HS-27A (cell line): ENCODE measurements around the gene TUT1.
"Not testable (repeated sequence)": the region's sequence is repeated elsewhere in the genome, so short reads cannot be mapped to it uniquely, and the experiment has no call there.

ENCODE experiments used
- DNase-seq: peaks from one replicate; pipeline ENCODE4 v3.0.0-alpha.2; 2012; ENCODE audit warnings: low read depth, missing footprints

TUT1 gene, protein sequence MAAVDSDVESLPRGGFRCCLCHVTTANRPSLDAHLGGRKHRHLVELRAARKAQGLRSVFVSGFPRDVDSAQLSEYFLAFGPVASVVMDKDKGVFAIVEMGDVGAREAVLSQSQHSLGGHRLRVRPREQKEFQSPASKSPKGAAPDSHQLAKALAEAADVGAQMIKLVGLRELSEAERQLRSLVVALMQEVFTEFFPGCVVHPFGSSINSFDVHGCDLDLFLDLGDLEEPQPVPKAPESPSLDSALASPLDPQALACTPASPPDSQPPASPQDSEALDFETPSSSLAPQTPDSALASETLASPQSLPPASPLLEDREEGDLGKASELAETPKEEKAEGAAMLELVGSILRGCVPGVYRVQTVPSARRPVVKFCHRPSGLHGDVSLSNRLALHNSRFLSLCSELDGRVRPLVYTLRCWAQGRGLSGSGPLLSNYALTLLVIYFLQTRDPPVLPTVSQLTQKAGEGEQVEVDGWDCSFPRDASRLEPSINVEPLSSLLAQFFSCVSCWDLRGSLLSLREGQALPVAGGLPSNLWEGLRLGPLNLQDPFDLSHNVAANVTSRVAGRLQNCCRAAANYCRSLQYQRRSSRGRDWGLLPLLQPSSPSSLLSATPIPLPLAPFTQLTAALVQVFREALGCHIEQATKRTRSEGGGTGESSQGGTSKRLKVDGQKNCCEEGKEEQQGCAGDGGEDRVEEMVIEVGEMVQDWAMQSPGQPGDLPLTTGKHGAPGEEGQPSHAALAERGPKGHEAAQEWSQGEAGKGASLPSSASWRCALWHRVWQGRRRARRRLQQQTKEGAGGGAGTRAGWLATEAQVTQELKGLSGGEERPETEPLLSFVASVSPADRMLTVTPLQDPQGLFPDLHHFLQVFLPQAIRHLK

DNA sequence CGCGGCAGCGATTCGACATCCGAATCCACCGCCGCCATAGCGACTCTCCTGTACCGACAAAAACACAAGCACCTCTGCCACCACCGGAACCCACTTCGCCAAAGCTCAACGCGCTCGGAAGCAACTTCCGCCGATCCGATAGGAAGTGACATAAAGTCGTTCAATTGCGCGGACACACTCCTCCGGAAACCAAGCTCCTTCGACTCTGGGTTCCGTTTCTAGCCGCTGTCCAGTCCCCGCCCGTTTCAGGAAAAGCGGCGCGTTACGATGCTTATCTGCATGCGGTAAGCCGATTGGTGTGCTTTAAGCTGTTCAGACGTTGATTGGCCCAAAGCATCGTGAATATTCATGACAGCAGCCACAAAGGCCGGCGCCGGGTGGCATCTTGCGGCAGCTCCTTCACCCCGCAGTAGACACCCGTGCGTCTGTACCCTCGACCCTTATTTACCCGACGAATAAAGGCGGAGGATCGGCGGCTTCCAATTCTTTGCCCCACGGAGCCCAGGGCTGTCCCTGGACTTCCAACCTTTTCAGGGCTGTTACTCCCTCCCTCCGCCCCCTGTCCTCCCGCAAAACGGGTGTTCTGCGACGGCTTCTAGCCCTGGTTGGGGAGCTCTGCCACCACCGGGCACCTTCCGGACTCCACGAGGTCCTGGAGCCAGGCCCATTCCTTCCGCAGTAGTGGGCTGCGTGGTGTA lies at the start of gene TUT1:
Gene TUT1 (minus strand): TSS at position 76 of the 698 bp plus-strand sequence. CDS start 38 bp downstream, at position 38.
- DNase-seq, result peak; percentile 99

- no peak for DNase-seq
Observed at GRCh38 chr11:62632492-62632891, 41.2 kb upstream of the TUT1 start.

GRCh38 chr11:62627713-62628112 lies 36.4 kb upstream of the TUT1 start:
- no peak for DNase-seq

DNA sequence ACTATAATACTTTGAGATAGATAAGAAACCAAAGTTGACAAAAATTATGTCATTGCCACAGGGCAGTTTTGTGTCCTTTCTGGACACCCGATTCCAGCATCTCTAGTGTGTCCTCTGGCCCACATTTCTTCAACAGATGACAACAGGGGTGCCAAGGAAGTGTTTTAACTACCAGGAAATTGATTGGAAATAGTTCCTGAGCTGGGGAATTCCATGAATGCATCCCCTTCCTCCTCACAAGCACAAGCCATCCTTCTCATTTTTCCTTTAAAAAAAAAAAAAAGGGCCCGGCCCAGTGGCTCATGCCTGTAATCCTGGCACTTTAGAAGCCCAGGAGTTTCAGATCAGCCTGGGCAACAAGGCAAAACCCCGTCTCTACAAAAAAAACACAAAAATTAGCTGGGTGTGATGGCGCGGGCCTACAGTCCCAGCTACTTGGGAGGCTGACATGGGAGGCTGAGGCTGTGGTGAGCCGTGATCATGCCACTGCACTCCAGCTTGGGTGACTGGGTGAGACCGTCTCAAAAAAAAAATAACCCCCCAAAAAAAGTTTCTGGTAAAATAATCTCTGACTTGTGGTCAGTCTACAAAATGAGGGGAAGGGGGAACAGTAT lies 31.3 kb upstream of the TUT1 start:
- DNase-seq, result no peak

DNA sequence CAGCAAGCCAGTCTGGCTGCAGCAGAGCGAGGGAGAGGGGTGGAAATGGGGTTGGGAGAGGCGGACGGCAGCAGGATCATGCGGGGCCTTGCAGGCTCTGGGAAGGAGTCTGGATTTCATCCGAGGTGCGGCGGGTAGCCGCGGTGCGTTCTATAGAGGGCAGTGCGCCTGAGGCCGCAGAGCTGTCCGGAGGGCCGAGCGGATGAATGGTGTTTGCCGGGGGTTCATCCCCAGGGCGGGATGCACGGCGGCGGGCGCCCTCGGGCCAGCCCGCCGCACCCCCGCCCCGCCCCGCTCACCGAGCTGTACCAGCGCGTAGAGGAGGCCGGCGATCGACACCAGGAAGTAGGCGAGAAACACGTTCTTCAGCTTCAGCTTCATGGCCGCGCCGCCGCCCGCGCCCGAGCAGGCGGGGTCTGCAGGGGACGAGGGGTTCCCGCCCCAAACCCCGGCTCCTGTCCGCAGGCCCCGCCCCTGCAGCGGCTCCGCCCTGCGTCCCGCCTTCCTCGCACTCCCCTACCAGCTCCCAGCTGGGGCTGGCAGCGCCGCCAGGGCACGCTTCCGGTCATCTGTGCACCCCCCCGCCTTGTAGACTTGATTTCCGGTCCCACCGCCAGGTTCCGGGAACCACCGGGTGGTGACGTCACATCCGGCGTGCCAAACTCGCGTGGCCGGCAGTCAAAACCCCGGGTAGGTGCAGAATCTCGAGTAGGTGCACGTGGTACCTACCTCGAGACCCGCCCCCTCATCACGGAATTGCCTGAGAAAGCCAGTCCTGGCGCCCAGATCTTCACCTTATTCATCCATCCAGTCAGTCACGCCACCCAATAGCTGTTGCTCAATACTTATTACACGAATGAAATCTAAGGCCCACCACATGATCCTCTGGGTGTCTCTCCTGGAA lies 30.5 kb upstream of the TUT1 start, which contains the start of gene B3GAT3:
Gene B3GAT3 (minus strand): TSS at position 420 of the 904 bp plus-strand sequence. CDS start 39 bp downstream, at position 381.
- peak; percentile 99 for DNase-seq

DNA sequence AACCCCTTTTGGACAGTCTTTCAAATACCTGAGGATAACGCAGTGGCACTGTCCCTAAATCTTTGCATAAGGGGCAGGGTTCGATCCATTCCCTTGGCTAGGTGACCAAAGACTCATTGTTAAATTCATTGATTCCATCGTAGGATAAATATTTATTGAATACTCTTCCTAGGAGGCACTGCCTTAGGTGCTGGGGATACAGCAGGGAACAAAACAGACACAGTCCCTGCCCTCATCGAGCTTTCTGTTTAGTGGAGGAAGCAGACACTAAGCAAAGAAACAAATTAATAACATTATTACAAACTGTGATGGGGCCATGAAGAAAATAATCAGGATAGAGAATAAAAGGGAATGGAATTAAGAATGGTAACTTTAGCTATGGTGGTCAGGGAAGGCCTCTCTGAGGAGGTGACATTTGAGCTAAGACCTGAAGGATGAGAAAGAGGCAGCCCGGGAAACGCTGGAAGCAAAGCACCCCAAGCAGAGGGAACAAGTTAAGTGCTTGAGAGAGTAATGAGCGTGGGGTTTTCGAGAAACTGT lies 29.8 kb upstream of the TUT1 start:
- DNase-seq, result no peak

DNA sequence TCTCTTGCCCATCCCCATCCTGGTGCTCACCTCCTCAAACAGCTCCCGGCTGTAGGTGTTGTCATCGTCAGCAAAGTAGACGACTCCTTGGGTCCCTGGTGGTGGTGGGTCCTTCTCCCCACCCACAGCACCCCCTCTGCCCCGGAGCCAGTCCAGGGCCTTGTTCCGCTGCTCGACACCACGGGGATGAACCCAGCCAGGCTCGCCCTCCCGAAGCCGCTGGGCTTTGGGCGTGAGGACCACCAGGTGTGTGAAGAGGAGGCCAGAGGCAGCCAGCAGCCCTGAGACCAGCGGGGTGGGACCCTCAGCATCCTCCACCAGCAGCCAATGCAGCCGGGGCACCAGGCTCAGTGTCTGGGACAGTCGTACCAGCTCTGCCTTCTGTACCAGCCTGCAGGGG lies 25.6 kb upstream of the TUT1 start:
- DNase-seq, result not testable (repeated sequence)

- no peak for DNase-seq
Observed at GRCh38 chr11:62615521-62615920, 24.2 kb upstream of the TUT1 start.

DNA sequence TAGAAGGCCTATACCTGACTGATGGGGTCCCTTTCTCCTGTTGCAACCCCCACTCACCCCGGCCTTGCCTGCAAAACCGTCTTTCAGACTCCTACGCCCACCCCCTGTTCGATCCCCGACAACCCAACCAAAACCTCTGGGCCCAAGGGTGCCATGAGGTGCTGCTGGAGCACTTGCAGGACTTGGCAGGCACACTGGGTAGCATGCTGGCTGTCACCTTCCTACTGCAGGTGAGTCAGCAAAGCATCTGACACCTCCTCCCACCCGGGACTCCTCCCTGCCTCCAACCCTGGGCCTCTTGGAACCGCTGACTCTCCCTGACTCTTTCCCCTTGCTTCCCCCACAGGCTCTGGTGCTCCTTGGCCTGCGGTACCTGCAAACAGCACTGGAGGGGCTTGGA lies 23.0 kb upstream of the TUT1 start:
- DNase-seq, result no peak

DNA sequence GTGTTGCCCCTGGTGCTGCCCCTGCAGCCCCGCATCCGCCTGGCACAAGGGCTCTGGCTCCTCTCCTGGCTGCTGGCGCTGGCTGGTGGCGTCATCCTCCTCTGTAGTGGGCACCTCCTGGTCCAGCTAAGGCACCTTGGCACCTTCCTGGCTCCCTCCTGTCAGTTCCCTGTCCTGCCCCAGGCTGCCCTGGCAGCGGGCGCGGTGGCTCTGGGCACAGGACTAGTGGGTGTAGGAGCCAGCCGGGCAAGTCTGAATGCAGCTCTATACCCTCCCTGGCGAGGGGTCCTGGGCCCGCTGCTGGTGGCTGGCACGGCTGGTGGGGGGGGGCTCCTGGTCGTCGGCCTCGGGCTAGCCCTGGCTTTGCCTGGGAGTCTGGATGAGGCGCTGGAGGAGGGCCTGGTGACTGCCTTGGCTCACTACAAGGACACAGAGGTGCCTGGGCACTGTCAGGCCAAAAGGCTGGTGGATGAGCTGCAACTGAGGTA lies 22.0 kb upstream of the TUT1 start:
- DNase-seq, result no peak

DNA sequence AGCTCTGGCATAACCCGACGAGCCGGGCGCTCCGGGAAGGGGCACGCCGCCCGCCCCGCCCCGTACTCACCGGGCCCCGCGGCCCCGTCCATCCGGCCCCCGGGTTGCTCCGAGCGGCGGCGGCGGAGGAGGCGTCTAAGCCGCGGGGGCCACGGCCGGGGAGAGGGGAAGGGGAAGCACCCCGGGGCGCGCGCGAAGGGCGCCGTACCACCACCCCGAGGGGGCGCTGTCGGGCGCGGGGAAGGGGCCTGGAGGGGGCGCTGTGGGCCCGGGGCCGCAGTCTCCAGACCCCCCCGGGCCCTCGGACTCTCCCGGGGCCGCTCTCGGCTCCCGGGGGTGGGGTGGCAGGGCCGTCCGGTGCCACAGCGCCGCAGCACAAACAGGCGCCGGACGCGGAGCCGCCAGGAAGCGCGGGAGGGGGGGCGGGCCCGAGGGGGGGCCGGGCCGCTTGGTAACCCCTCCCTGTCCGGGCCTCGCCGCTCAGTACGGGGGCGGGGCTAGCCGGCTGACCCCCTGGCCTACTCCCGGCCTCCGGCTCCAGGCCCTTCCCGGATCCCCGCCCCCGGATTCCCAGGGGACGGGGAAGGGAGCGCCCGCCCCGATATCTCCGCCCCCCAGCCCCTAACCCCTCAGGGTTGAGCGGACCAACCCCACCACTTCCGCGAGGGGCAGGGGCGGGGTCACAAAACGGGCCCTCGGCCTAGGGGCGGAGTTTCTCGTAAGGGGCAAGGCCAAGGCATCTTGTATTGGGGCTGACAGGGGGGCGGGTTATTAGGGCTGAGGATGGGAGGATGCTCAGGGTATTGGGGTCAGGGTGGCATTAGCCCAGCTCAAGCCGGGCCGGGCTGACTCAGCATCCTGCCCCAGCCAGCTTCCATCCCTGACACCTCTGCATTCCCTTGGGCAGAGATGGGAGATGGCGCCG lies 21.3 kb upstream of the TUT1 start, which contains the start of the genes EML3 and ROM1:
Gene EML3 (minus strand): TSS at position 410 of the 925 bp plus-strand sequence. CDS start 318 bp downstream, at position 92.
Gene ROM1 (plus strand): TSS at position 892 of the 925 bp plus-strand sequence. CDS start 25 bp downstream, at position 917.
- peak; percentile 64 for DNase-seq

DNA sequence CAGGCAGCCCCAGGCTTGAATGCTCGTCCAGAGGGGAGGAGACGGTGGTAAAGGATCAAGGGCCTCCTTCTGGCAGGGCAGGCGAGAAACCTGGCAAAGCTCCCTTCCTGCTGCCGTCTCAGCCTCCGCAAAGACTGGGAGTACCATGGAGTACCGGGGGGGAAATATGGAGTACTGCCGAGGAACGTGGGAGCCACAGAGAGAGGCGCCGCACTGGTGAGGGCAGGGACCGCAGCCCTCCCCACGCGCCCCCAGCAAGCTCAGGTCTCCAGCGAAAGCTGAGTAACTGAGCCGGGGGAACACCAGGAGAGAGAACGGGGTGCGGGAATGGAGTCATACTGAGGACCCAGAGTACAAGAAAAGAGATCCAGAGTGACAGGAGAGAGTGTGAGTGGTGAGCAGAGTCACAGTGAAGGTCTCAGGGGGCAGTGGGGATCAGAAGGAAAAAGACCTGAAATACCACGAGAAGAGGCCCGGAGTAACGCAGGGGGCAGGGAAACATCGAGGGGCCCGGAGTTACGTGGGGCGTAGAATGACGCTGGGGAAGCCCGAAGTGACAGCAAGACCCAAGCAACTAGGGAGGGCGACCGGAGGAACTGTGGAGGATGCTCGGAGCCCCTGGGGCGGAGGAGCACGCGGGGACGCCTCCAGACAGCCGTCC lies 20.5 kb upstream of the TUT1 start:
- DNase-seq, result no peak

GRCh38 chr11:62610814-62611704 lies 19.7 kb upstream of the TUT1 start:
- no peak for DNase-seq

DNA sequence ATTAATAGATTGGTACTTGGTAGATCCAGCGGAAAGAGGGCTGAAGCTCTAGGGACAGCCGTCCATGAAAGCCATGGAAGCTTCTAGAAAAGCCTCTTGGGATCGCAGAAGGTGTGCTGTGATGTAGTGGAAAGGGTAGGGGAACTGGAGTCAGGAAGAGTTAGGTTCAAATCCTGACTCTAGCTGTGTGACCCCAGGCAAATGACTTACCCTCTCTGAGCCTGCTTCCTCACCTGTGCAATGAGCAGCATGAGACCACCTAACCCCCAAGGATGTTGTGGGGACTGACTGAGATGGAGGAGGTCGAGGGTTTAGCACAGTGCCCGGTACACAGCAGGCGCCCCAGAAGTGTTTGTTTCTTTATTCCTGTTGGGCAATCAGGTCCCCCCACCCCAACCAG lies 19.1 kb upstream of the TUT1 start:
- DNase-seq, result no peak

GRCh38 chr11:62608776-62609175 lies 17.5 kb upstream of the TUT1 start:
- DNase-seq, result no peak

- DNase-seq, result no peak
Observed at GRCh38 chr11:62607714-62608113, 16.4 kb upstream of the TUT1 start.

- no peak for DNase-seq
Observed at GRCh38 chr11:62605902-62606301, 14.6 kb upstream of the TUT1 start.
